MM.1S (cell line): Measurements from ENCODE around the gene GARNL3.
A peak's percentile ranks its signal among the peaks of the same experiment; 100 is the strongest.

ENCODE experiments used
- DNase-seq: peaks from one replicate; pipeline ENCODE4 v3.0.0-alpha.2; 2015
- H2AFZ ChIP-seq: fragments of 300-600 bp; sonication (generic); 2 replicates; pipeline ENCODE4 v1.6.0; 2016; ENCODE audit warnings: antibody characterized with exemption, low read length
- H3F3A ChIP-seq: fragments of 300-600 bp; sonication (generic); 2 replicates; pipeline ENCODE4 v1.6.1; 2016; ENCODE audit warnings: mild to moderate bottlenecking, antibody characterized with exemption, low read length, moderate library complexity, mixed read lengths; ENCODE audit not compliant: insufficient read depth
- H3K27ac ChIP-seq: fragments of 300-600 bp; sonication (generic); 2 replicates; pipeline ENCODE4 v1.5.1; 2016; ENCODE audit warnings: mild to moderate bottlenecking, low read length
- H3K27me3 ChIP-seq: fragments of 300-600 bp; sonication (generic); replicated peaks from 2 replicates; pipeline ENCODE4 v1.6.0; 2016; ENCODE audit warnings: low read length; ENCODE audit not compliant: insufficient read depth
- H3K36me3 ChIP-seq: fragments of 300-600 bp; sonication (generic); replicated peaks from 2 replicates; pipeline ENCODE4 v1.6.1; 2016; ENCODE audit warnings: mild to moderate bottlenecking, low read length, mixed read lengths; ENCODE audit not compliant: insufficient read depth
- H3K4me1 ChIP-seq: fragments of 300-600 bp; sonication (generic); 2 replicates; pipeline ENCODE4 v1.6.1; 2016; ENCODE audit warnings: low read length, mixed read lengths
- H3K4me2 ChIP-seq: fragments of 300-600 bp; sonication (generic); 2 replicates; pipeline ENCODE4 v1.6.0; 2016; ENCODE audit warnings: low read depth, low read length
- H3K4me3 ChIP-seq: fragments of 300-600 bp; sonication (generic); 2 replicates; pipeline ENCODE4 v1.5.1; 2016; ENCODE audit warnings: low read length, mixed read lengths
- H3K79me2 ChIP-seq: fragments of 300-600 bp; sonication (generic); 2 replicates; pipeline ENCODE4 v1.6.1; 2016; ENCODE audit warnings: mixed run types, low read length, mixed read lengths
- H3K9ac ChIP-seq: fragments of 300-600 bp; sonication (generic); 2 replicates; pipeline ENCODE4 v1.6.1; 2016; ENCODE audit warnings: low read length, mixed read lengths
- H3K9me2 ChIP-seq: fragments of 300-600 bp; sonication (generic); replicated peaks from 2 replicates; pipeline ENCODE4 v1.6.1; 2016; ENCODE audit warnings: mild to moderate bottlenecking, low read length, mixed read lengths; ENCODE audit not compliant: insufficient read depth
- H3K9me3 ChIP-seq: fragments of 300-600 bp; sonication (generic); replicated peaks from 2 replicates; pipeline ENCODE4 v1.6.1; 2016; ENCODE audit warnings: mild to moderate bottlenecking, low read length, mixed read lengths; ENCODE audit not compliant: insufficient read depth
- H4K20me1 ChIP-seq: fragments of 300-600 bp; sonication (generic); 2 replicates; pipeline ENCODE4 v1.6.1; 2016; ENCODE audit warnings: mild to moderate bottlenecking, low read length, moderate library complexity, mixed read lengths; ENCODE audit not compliant: insufficient read depth
- EZH2 ChIP-seq: fragments of 300-600 bp; sonication (generic); optimal IDR thresholded peaks from 2 replicates; pipeline ENCODE3; 2017; ENCODE audit warnings: low read depth, mild to moderate bottlenecking, antibody characterized with exemption, low read length, mixed read lengths
- EZH2phosphoT487 ChIP-seq: fragments of 300-600 bp; sonication (generic); IDR thresholded peaks from 2 replicates; pipeline ENCODE4 v1.6.1; 2018; ENCODE audit warnings: antibody characterized with exemption, low read length
- TF ChIP-seq, protein P1 (sequence below): fragments of 300-600 bp; sonication (generic); IDR thresholded peaks from 2 replicates; pipeline ENCODE4 v1.5.1; 2016; ENCODE audit warnings: antibody characterized with exemption, low read length, mixed read lengths

Gene GARNL3

DNA sequence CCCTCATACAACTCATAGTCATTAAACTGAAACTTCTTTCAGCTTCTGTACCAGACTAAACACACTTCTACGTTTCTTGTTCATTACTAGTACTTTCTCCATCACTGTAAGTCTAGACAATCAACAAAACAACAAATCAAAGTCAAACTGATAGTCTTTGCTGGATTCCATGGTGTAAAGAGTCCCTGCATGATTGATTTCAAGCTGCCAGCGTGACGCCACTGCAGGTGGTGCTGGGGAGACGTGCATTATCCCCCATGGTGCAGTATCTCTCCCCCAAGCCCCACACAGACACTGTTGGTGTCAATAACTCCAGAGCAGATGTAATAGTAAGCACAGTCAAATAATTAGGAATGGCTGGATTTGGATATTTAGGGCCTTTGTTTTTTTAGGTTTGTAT, 121.7 kb downstream of the GARNL3 start:
- H3K4me1 ChIP-seq = peaks cover 4% of the 10 kb centered on the region; the same call in 1 of the 2 replicates
- no peaks in the 10 kb centered on the region for H3K9me2 ChIP-seq
- no peak overlapping the region for H3K4me3 ChIP-seq
- no peaks in the 10 kb centered on the region for H4K20me1 ChIP-seq
- H2AFZ ChIP-seq = no peak overlapping the region
- H3K9me3 ChIP-seq = no peaks in the 10 kb centered on the region
- H3K79me2 ChIP-seq = no peaks in the 10 kb centered on the region
- no peaks in the 10 kb centered on the region for H3K27me3 ChIP-seq
- H3K9ac ChIP-seq = no peak overlapping the region
- no peaks in the 10 kb centered on the region for H3F3A ChIP-seq
- no peak for TF ChIP-seq EZH2phosphoT487
- TF ChIP-seq, protein P1, sequence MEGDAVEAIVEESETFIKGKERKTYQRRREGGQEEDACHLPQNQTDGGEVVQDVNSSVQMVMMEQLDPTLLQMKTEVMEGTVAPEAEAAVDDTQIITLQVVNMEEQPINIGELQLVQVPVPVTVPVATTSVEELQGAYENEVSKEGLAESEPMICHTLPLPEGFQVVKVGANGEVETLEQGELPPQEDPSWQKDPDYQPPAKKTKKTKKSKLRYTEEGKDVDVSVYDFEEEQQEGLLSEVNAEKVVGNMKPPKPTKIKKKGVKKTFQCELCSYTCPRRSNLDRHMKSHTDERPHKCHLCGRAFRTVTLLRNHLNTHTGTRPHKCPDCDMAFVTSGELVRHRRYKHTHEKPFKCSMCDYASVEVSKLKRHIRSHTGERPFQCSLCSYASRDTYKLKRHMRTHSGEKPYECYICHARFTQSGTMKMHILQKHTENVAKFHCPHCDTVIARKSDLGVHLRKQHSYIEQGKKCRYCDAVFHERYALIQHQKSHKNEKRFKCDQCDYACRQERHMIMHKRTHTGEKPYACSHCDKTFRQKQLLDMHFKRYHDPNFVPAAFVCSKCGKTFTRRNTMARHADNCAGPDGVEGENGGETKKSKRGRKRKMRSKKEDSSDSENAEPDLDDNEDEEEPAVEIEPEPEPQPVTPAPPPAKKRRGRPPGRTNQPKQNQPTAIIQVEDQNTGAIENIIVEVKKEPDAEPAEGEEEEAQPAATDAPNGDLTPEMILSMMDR = no peak
- no peak for TF ChIP-seq EZH2
- H3K27ac ChIP-seq = no peak overlapping the region
- no peaks in the 10 kb centered on the region for H3K36me3 ChIP-seq
- no peak overlapping the region for H3K4me2 ChIP-seq
- DNase-seq = no peak

GRCh38 chr9:127386981-127387380, 122.4 kb downstream of the GARNL3 start:
- H4K20me1 ChIP-seq = no peaks in the 10 kb centered on the region
- H3K27me3 ChIP-seq = no peaks in the 10 kb centered on the region
- no peak overlapping the region for H3K4me3 ChIP-seq
- no peaks in the 10 kb centered on the region for H3K79me2 ChIP-seq
- no peaks in the 10 kb centered on the region for H3F3A ChIP-seq
- H3K4me2 ChIP-seq = no peak overlapping the region
- no peak overlapping the region for H3K27ac ChIP-seq
- no peak overlapping the region for H3K9ac ChIP-seq
- peaks cover 4% of the 10 kb centered on the region; the same call in 1 of the 2 replicates for H3K4me1 ChIP-seq
- no peak overlapping the region for H2AFZ ChIP-seq
- no peaks in the 10 kb centered on the region for H3K36me3 ChIP-seq
- H3K9me2 ChIP-seq = no peaks in the 10 kb centered on the region
- no peak for DNase-seq
- TF ChIP-seq, protein P1 = no peak
- TF ChIP-seq EZH2phosphoT487 = no peak
- TF ChIP-seq EZH2 = no peak
- H3K9me3 ChIP-seq = no peaks in the 10 kb centered on the region

GRCh38 chr9:127388037-127388855, 123.7 kb downstream of the GARNL3 start:
- TF ChIP-seq, protein P1 = no peak
- TF ChIP-seq EZH2phosphoT487 = no peak
- no peak for TF ChIP-seq EZH2
- H3K79me2 ChIP-seq = no peaks in the 10 kb centered on the region
- H3K4me2 ChIP-seq = 0 out of 2 replicates have a peak overlapping the region, but pooled peaks have one; percentile 7
- H3K27me3 ChIP-seq = no peaks in the 10 kb centered on the region
- no peaks in the 10 kb centered on the region for H3F3A ChIP-seq
- H3K36me3 ChIP-seq = no peaks in the 10 kb centered on the region
- H3K27ac ChIP-seq = peak overlapping the region; percentile 31; the same call in 1 of the 2 replicates
- no peak overlapping the region for H3K4me3 ChIP-seq
- H3K4me1 ChIP-seq = peaks cover 4% of the 10 kb centered on the region; the same call in 1 of the 2 replicates
- H3K9me2 ChIP-seq = no peaks in the 10 kb centered on the region
- no peaks in the 10 kb centered on the region for H4K20me1 ChIP-seq
- H3K9me3 ChIP-seq = no peaks in the 10 kb centered on the region
- H3K9ac ChIP-seq = no peak overlapping the region
- H2AFZ ChIP-seq = no peak overlapping the region
- peak; percentile 18 for DNase-seq
